ENCODE measurements around the gene RAD51. TPM values are rescaled to one million over a fixed set of nuclear protein-coding genes. Genes with fewer than 3 reads are reported as not detected.

Gene RAD51
- total RNA-seq, 1 donor from 2014 or later = 29.2 TPM

DNA sequence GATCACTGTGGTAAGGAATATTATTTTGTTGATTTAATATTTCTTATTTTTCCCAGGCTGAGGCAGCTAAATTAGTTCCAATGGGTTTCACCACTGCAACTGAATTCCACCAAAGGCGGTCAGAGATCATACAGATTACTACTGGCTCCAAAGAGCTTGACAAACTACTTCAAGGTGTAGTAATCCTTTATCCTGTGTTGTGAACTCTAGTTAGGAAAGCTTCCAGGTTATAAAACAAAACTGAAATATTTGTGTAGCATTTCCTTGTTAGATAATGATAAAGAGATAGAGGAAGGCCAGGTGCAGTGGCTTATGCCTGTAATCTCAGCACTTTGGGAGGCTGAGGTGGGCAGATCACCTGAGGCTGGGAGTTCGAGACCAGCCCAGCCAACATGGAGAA, 11.1 kb downstream of the RAD51 start:
- Mint-ChIP-seq H3K9me3 (no peaks in the 10 kb centered on the region), H3K36me3 (ENCODE audit: low read depth) (peaks cover 16% of the 10 kb centered on the region), H3K4me1 (no peaks in the 10 kb centered on the region), H3K27me3 (ENCODE audit: low read depth) (no peaks in the 10 kb centered on the region), H3K4me3 (no peak overlapping the region), H3K27ac (ENCODE audit: unreplicated experiment) (no peak overlapping the region)
- TF ChIP-seq, protein P1, sequence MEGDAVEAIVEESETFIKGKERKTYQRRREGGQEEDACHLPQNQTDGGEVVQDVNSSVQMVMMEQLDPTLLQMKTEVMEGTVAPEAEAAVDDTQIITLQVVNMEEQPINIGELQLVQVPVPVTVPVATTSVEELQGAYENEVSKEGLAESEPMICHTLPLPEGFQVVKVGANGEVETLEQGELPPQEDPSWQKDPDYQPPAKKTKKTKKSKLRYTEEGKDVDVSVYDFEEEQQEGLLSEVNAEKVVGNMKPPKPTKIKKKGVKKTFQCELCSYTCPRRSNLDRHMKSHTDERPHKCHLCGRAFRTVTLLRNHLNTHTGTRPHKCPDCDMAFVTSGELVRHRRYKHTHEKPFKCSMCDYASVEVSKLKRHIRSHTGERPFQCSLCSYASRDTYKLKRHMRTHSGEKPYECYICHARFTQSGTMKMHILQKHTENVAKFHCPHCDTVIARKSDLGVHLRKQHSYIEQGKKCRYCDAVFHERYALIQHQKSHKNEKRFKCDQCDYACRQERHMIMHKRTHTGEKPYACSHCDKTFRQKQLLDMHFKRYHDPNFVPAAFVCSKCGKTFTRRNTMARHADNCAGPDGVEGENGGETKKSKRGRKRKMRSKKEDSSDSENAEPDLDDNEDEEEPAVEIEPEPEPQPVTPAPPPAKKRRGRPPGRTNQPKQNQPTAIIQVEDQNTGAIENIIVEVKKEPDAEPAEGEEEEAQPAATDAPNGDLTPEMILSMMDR (conservative IDR thresholded peaks at IDR 0.05) = no peak
- no peak for DNase-seq (ENCODE audit: low read depth, low spot score)

DNA sequence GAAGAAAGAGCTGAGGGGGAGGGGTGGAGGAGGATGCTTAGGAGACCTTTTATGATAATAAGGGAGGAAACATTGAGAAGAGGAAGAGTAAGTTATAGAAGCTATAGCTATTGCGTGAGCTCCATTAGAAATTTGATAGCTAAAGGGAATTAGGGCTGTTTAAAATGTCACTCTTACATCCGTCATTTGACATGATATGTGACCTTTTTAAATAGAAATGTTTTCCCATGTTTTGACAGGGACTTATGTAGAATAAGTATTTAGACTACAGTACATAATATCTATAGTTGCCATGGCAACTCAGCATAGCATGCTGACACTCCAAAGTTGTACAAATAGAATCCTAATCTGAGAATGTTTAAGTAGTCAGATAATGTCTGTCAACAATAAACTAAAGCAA, 19.2 kb downstream of the RAD51 start:
- TF ChIP-seq, protein P1 (conservative IDR thresholded peaks at IDR 0.05) = no peak
- Mint-ChIP-seq H3K36me3 (ENCODE audit: low read depth) (peaks cover 16% of the 10 kb centered on the region), H3K4me1 (no peaks in the 10 kb centered on the region), H3K4me3 (no peak overlapping the region), H3K27me3 (ENCODE audit: low read depth) (no peaks in the 10 kb centered on the region), H3K27ac (ENCODE audit: unreplicated experiment) (no peak overlapping the region), H3K9me3 (no peaks in the 10 kb centered on the region)
- DNase-seq (ENCODE audit: low read depth, low spot score) = no peak

DNA sequence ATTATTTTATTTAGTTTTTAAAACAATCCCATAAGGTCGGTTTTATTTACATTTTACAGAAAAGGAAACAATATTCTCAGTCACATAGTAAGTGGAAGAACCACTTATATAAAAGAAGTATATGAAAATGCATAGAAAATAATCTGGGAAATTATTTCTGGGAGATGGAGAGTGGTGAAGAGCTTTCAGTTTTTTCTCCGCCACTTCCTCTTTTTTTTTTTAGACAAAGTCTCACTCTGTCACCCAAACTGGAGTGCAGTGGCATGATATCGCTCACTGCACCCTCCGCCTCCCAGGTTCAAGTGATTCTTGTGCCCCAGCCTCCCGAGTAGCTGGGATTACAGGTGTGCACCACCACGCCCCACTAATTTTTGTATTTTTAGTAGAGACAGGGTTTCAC, 21.2 kb downstream of the RAD51 start:
- TF ChIP-seq, protein P1 (conservative IDR thresholded peaks at IDR 0.05) = no peak
- H3K4me1 Mint-ChIP-seq = no peaks in the 10 kb centered on the region
- H3K36me3 Mint-ChIP-seq (ENCODE audit: low read depth) = peaks cover 7% of the 10 kb centered on the region
- no peak overlapping the region for H3K4me3 Mint-ChIP-seq
- DNase-seq (ENCODE audit: low read depth, low spot score) = no peak
- H3K27ac Mint-ChIP-seq (ENCODE audit: unreplicated experiment) = no peak overlapping the region
- H3K27me3 Mint-ChIP-seq (ENCODE audit: low read depth) = no peaks in the 10 kb centered on the region
- H3K9me3 Mint-ChIP-seq = no peaks in the 10 kb centered on the region

DNA sequence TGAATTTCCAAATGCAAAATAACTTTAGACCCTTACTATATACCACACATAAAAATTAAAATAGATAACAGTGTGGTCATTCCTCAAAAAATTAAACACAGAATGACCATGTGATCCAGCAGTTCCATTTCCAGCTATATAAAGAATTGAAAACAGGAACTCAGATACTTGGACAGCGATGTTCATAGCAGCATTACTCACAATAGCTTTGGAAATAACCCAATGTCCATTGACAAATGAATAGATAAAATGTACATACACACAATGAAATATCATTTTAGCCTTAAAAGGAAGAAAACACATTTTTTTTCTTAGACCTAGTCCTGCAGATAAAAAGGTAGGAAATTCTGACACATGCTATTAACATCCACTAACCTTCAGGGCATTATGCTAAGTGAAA, 26.7 kb downstream of the RAD51 start:
- Mint-ChIP-seq H3K36me3 (ENCODE audit: low read depth) (peaks cover 6% of the 10 kb centered on the region), H3K9me3 (no peaks in the 10 kb centered on the region)
- TF ChIP-seq, protein P1 (conservative IDR thresholded peaks at IDR 0.05) = no peak

DNA sequence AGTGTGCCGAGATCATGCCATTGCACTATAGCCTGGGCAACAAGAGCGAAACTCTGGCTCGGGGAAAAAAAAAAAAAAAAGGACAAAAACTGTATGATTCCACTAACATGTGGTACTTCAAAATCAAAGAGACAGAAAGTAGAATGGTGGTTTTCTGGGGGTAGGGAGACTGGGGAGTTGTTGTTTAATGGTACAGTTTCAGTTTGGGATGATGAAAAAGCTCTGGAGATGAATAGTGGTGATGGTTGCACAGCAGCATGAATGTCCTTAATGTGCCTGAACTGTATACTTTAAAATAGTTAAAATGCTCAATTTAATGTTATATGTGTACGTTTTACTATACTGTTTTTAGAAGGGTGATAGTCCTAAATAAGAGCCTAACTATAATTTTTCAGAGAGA, 27.4 kb downstream of the RAD51 start:
- no peaks in the 10 kb centered on the region for H3K9me3 Mint-ChIP-seq
- H3K27me3 Mint-ChIP-seq (ENCODE audit: low read depth) = no peaks in the 10 kb centered on the region
- TF ChIP-seq, protein P1 (conservative IDR thresholded peaks at IDR 0.05) = no peak
- no peak overlapping the region for H3K27ac Mint-ChIP-seq (ENCODE audit: unreplicated experiment)
- H3K4me3 Mint-ChIP-seq = no peak overlapping the region
- no peak for DNase-seq (ENCODE audit: low read depth, low spot score)
- peaks cover 6% of the 10 kb centered on the region for H3K36me3 Mint-ChIP-seq (ENCODE audit: low read depth)
- H3K4me1 Mint-ChIP-seq = no peaks in the 10 kb centered on the region

More for the DNA sequence above, 26.7 kb downstream of the RAD51 start:
- no peak for DNase-seq (ENCODE audit: low read depth, low spot score)
- H3K27me3 Mint-ChIP-seq (ENCODE audit: low read depth) = no peaks in the 10 kb centered on the region
- H3K4me1 Mint-ChIP-seq = no peaks in the 10 kb centered on the region
- no peak overlapping the region for H3K4me3 Mint-ChIP-seq
- H3K27ac Mint-ChIP-seq (ENCODE audit: unreplicated experiment) = no peak overlapping the region

DNA sequence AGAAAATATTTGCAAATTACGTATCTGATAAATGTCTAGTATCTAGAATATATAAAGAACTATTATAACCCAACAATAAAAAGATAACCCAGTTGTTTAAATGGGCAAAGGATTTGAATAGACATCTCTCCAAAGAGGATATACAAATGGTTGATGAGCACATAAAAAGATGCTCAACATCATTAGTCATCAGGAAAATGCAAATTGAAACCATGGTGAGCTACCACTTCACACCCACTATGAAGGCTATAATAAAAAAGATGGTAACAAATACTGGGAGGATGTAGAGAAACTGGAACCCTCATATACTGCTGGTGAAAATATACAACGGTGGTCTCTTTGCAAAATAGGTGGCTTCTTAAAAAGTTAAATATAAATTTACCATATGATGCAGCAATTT, 28.0 kb downstream of the RAD51 start:
- Mint-ChIP-seq H3K9me3 (no peaks in the 10 kb centered on the region), H3K4me1 (no peaks in the 10 kb centered on the region), H3K4me3 (no peak overlapping the region), H3K27ac (ENCODE audit: unreplicated experiment) (no peak overlapping the region), H3K27me3 (ENCODE audit: low read depth) (no peaks in the 10 kb centered on the region), H3K36me3 (ENCODE audit: low read depth) (peaks cover 3% of the 10 kb centered on the region)
- no peak for DNase-seq (ENCODE audit: low read depth, low spot score)
- TF ChIP-seq, protein P1 (conservative IDR thresholded peaks at IDR 0.05) = no peak

Measured in neural crest cell (in vitro differentiated cells).